KBM-7 (cell line): ENCODE data around the gene NMU.
"Not testable (repeated sequence)": the region's sequence is repeated elsewhere in the genome, so short reads cannot be mapped to it uniquely, and the experiment has no call there.

Experiments
- DNase-seq: peaks from one replicate; pipeline ENCODE4 v3.0.0-alpha.2; 2015
- in situ Hi-C: fragments of 300-500 bp; cut with MboI; formaldehyde crosslinking; loops from 2 replicates; pipeline ENCODE4 v1.14.3; 2020; ENCODE audit warnings: low sequenced_read_pairs, low pct_unique_long_range_greater_than_20kb, mixed read lengths

Gene NMU

DNA sequence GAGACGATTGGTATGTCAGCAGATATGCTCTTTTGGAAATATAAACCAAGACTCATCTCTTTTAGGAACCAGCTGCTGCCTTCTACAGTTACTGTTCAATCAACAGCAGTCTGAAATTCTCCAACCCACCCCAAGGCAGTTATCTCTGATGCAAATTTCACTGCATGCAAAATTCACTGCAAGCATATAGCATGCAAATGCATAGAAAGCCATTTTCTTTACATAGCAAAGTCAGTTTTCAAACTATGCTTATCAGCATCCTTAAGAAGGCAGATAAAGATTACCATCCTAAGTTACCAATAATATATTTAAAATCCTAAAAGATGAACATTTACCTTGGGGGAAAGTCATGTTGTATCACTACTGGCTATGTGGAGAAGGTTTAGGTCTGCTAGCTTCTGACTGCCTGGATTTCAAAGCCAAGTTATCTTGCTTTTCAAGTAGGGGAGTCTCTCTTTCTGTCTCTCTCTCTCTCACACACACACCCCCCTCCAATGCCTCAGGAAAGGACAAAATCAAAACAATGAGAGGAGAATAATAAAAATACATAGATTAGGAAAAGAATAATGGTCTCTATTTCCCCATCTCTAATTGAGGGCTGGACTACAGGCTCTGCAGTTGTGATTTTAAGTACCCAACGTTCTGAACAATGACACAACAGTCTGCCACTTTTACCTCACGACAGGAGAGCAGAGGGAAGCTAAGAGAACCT, 1.5 kb downstream of the NMU start:
- in situ Hi-C loops, result no loop called here
- no peak for DNase-seq

DNA sequence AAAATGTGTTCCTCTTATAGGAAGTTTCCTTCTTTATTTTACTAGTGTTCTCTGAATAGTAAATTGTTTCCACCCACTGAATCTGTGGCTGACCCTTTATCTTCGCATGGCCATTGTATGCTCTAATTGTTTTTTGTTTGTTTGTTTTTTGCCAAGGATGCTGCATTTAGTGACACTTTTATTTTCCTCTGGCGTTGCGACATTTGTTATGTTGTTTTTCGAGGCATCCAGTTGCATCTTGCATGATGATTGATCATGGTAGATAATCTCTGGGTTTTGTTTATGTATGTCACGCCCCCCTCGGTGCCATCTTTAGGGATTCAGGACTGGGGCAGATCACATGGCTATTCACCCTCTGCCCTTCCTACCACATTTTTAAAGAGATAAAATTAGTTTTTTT, 2.2 kb downstream of the NMU start:
- DNase-seq, result no peak
- in situ Hi-C loops, result no loop called here

DNA sequence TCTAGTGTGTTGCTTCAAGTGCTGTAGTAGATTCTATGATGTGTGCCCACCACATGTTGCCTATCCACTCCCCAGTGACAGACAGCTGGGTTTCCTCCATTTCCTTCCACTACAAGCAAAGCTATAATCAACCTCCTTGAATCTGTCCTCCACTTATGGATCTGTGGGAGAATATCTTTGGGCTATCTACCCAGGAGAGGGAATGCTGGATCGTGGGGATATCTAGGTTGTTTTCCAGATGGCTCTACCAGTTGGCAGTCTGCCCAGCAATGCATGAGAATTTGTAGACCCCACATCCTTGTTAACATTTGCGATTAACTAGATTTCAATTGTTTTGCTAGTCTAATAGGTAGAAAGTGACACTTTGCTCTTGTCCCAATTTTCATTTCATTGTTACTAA, 10.3 kb downstream of the NMU start:
- no peak for DNase-seq
- in situ Hi-C loops, result no loop called here

DNA sequence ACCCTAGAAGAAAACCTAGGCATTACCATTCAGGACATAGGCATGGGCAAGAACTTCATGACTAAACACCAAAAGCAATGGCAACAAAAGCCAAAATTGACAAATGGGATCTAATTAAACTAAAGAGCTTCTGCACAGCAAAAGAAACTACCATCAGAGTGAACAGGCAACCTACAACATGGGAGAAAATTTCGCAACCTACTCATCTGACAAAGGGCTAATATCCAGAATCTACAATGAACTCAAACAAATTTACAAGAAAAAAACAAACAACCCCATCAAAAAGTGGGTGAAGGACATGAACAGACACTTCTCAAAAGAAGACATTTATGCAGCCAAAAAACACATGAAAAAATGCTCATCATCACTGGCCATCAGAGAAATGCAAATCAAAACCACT, 12.0 kb downstream of the NMU start:
- DNase-seq, in situ Hi-C loops: not testable (repeated sequence)

DNA sequence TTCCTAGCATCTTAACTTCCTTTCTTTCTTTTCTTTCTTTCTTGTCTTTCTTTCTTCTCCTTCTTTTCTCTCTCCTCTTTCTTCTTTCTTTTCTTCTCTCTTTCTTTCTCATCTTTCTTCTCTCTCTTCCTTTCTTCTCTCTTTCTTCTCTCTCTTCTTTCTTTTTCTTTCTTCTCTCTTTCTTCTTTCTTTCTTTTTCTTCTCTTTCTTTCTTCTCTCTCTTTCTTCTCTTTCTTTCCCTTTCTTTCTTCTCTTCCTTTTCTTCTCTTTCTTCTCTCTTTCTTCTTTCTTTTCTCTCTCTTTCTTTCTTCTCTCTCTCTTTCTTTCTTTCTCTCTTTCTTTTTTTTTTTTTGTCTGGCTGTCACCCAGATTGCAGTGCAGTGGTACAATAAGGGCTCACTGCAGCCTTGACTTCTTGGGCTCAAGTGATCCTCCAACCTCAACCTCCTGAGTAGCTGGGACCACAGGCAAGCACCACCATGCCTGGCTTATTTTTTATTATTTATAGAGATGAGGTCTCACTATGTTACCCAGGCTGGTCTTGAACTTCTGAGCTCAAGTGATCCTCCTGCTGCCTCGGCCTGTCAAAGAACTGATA, 17.5 kb downstream of the NMU start:
- in situ Hi-C loops, result no loop called here
- no peak for DNase-seq

DNA sequence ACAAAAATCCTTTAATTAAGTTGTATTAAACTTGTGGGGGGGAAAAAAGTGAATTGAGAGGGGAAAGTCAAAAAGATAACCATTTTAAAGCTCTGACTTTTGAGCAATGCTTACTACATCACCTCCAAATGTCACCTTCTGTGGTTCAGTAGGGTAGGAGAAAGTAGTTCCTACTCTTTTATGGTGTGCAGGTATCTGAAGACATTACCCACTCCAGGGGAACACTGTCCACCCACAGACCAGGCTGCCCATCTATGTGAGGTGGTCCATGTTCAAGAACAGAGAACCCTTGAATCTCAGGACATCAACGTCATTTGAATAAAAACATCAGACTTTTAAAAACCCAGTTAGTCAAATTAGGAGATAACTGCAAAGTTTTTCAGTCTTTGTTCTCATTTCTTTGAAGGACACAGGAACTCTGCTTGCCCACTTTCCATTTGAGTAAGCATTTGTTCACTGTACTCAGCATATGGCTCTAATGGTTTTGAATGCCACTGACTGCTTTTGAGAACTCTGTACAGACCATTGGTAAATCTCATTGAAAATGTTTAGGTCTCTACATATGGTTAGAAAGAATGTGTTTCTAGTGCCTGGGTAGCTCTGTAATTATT, 18.4 kb downstream of the NMU start:
- in situ Hi-C loops, result no loop called here
- no peak for DNase-seq

DNA sequence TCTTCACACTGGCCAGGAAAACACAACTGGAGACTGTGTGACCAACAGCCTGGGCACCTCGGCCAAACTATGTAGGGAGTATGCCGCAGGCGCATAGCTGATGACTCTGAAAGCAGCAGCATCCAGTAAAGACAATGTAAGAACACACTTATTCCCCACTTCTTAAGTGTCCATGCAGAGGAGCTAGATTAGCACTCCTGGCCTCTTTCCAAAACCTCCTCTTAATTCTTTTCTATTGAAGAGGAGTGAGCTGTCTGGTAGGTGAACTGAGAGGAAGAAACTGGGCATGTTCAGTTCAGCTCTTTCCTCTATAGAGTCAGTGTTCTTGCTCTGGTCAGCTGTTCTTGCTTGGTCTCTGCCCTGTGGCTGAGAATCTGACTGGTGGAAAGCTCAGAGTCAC, 21.1 kb downstream of the NMU start:
- in situ Hi-C loops, result no loop called here
- no peak for DNase-seq

DNA sequence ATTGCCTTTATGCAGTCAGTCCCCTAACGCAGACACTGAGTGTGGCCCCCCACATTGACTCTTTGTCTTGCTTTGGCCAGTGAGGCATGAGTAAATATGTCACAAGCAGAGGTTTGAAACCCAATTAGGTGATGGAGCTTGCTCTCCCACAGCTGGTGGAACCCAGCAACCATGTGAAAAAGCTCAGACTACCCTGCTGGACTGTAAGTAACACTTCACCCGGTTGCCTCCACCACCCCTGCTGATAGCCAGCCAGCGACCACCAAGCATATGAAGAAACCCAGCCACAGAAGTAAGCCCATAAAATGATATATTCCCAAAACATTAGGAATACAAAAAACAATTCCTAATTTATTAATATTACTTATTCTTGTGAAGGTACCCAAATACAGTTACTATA, 22.5 kb downstream of the NMU start:
- in situ Hi-C loops, result no loop called here
- no peak for DNase-seq

DNA sequence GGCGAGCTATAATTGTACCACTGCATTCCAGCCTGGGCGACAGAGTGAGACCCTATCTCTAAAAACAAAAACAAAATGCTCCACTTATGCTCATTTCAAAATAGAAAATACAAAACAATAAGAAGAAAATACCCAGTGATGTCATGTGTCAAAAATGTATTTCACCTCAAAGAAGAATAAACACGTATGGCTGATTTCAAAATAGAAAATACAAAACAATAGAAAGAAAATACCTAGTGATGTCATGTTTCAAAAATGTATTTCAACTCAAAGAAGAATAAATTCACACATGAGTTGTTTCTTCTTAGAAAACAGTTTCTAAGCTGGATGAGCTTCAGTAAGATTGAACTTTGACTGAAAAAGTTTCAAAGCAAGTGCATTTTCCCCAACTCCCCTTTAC, 23.8 kb downstream of the NMU start:
- no peak for DNase-seq
- in situ Hi-C loops, result no loop called here

DNA sequence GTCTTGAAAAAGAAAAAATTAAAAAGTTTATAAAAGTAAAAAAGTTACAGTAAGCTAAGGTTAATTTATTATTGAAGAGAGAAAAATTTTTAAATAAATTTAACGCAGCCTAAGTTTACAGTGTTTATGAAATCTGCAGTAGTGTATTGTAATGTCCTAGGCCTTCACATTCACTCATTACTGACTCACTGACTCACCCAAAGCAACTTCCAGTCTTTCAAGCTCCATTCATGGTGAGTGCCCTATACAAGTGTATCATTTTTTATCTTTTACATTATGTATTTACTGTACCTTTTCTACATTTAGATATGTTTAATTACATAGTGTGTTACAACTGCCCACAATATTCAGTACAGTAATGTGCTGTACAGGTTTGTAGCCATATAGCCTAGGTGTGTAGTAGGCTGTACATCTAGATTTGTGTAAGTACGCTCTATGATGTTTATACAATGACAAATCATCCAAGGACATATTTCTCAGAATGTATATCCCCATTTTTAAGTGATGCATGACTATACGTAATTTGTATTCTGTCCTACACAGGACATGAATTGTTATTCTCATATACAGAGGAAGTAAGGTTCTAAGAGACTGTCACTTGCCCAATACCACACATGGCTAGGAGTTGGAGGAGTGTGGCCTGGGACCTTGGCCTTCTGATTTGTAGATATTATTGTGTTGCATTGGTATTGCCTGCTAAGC, 24.6 kb downstream of the NMU start:
- in situ Hi-C loops, result no loop called here
- DNase-seq, result no peak

DNA sequence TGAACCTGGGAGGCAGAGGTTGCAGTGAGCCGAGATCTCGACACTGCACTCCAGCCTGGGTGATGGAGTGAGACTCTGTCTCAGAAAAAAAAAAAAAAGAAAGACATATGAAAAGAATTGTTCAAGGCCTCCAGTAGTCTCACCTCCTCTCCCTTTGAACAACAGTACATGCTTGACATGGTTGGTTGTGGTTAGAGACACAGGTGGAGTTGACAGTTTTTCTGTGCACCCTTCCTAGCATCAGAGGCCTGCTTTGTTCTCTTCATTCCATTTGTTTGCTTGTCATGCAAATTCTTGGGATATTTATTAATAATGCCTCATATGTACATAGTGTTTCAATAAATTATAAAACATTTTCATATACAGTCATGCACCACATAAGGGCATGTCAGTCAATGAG, 25.7 kb downstream of the NMU start:
- in situ Hi-C loops, result no loop called here
- DNase-seq, result no peak

DNA sequence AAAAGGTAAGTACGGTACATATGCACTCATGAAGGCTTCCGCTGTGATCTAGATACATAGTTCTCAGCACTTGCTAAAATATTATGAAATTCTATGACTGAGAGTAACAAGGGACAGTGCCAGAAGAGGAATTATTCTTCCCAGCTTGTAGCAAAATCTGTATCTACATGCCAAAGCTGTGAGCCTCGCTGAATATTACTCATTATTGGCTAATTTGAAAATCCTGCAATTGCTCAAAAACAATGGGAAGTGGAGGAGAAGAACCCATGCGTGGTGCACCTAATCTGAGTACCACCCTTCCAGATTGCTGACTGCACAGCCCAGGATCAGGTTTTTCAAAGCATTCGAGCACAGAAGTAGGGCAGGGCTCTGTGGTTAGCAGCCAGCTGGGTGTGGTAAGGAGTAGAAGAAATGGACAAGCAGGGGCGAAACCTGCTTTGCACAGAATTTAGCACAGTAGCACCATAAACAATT, 26.7 kb downstream of the NMU start:
- in situ Hi-C loops, result no loop called here

DNA sequence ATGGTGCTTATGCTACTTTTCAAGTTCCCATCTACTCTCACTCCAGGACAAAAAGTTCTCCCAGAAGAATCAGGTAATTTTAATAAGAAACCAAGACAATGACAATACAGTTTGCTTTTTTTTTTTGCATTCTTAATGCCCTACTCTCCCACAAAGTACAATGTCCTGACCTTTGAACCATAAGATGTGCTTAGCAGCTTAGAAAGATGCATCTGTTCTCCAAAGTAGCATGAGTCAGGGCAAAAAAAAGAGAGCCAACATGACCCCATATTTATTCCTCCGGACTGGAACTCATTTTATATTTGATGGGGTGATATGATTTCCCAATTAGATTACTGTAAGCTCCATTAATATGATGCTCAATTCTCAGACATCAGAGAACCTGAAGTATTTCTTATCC, 27.5 kb downstream of the NMU start:
- in situ Hi-C loops, result no loop called here
- DNase-seq, result no peak

More for the DNA sequence above, 26.7 kb downstream of the NMU start:
- no peak for DNase-seq

DNA sequence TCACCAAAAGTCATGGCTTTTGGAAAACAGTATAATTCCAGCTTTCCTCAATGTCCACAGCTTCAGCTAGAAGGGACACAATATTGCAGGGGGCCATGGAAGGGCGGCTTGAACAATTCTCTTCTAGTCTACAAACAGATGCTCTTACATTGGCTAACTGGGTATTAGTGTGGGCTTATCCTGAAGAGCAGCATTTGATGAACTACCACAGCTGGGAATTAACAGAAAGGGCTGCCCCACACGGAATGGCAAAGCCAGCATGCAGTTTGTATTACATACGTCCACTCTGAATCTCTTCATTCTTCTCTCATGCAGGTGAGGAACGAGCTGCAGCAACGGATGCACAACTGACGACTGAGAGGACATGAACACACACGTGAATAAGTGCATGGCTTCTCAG, 31.1 kb downstream of the NMU start:
- in situ Hi-C loops, result no loop called here
- DNase-seq, result no peak

DNA sequence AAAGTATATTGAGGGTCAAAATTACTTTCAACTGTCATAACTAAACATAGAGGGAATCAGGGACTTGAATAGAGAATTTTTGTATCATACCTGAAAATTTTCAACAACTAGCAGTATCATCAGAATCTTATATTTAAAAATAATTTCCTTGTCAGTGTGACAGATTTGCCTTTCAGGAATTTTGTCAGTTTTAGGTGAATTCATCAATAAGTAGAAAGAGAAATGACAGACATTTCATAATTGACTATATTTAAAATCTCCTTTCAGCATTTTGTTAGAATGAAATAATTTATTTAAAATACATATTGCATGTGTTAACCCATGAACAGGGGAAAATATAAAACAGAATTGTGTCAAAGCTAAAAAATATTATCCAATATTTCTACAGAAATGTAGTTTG, 35.5 kb downstream of the NMU start:
- no peak for DNase-seq
- in situ Hi-C loops, result no loop called here

DNA sequence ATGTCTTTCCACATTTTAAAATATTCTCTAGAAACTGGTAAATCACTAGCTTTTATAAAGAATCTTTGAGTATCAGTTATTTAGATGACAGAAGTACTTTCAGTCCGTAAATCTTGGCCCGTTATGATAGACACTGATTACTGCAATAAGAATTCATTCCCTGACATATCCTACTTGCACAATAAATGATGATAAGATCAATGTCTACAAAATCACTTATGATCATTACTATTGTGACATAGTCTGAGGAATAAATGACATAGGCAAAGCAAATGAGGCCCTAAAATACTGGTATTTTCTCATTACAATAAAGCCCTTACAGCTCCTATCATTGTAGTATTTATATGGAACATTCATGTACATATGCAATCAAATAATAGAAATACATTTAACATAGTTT, 37.5 kb downstream of the NMU start:
- in situ Hi-C loops, result no loop called here
- no peak for DNase-seq

DNA sequence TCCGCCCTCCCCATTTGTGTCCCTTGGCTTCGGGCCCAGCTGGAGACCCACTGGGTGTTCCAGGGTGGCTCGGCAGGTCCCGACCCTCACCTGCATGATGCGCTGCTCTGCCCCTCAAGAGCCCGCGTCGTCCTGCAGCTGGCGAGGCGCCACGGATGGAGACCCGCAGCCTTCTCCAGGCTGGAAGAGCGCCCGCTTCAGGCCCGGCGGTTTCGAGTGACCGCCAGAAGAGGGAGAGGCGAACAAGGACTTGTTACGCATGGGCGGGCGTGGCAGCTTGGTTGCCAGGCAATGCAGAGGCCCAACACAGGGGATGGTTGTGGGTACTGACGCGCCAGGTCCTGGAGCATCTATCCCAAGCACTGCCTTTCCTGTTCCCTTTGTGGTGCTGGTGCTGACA, 44.1 kb downstream of the NMU start, which contains the start of gene PDCL2:
PDCL2 (minus strand) TSS at position 232 of the 400 bp plus-strand sequence; CDS start at position 96, 136 bp downstream.
- DNase-seq, result no peak
- in situ Hi-C loops, result no loop called here

DNA sequence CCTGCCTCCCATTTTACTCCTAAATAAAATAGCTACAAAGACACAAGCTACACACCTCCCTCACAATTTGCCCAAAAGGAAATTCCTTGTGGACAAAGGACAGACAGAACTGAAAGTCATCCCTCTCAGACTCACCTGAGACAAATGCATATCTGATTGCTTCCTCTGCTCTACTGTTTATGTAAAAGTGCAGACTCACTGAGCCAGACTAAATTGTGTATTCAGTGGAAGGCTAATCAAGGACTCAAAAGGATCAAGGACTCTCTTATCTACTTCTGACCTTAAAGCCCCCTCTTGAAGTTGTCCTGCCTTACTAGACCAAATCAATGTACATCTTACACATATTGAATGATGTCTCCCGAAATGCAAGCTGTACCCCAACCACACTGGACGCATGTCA, 47.9 kb downstream of the NMU start:
- in situ Hi-C loops, result no loop called here

DNA sequence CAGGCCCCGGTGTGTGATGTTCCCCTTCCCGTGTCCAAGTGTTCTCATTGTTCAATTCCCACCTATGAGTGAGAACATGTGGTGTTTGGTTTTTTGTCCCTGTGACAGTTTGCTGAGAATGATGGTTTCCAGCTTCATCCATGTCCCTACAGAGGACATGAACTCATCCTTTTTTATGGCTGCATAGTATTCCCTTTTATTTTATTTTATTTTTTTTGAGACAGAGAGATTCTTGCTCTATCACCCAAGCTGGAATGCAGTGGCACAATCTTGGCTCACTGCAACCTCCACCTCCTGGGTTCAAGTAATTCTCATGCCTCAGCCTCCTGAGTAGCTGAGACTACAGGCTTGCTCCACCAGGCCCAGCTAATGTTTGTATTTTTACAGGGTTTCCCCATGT, 53.3 kb downstream of the NMU start:
- in situ Hi-C loops, result not testable (repeated sequence)

More for the DNA sequence above, 47.9 kb downstream of the NMU start:
- DNase-seq, result no peak

More for the DNA sequence above, 53.3 kb downstream of the NMU start:
- not testable (repeated sequence) for DNase-seq
